Progenitor cell of endocrine pancreas (in vitro differentiated cells): ENCODE results near the gene IL10RA. TPM values are rescaled to one million over a fixed set of nuclear protein-coding genes. Genes with fewer than 3 reads are reported as not detected.

Experiments used
- DNase-seq: peaks from one replicate; pipeline ENCODE4 v3.0.0; 2021; ENCODE audit warnings: low spot score; ENCODE audit not compliant: unreplicated experiment
- H3K27ac Mint-ChIP-seq: 2 replicates; pipeline ENCODE4 v1.8.0; 2021; ENCODE audit warnings: mild to moderate bottlenecking, moderate library complexity, mixed read lengths
- H3K27me3 Mint-ChIP-seq: 2 replicates; pipeline ENCODE4 v1.8.0; 2021; ENCODE audit warnings: mixed read lengths
- H3K36me3 Mint-ChIP-seq: 2 replicates; pipeline ENCODE4 v1.8.0; 2022; ENCODE audit warnings: mixed read lengths; ENCODE audit not compliant: insufficient read depth
- H3K4me1 Mint-ChIP-seq: 2 replicates; pipeline ENCODE4 v1.8.0; 2021; ENCODE audit warnings: low read depth, mixed read lengths
- H3K4me3 Mint-ChIP-seq: 2 replicates; pipeline ENCODE4 v1.8.0; 2021; ENCODE audit warnings: low read depth, mild to moderate bottlenecking, moderate library complexity, mixed read lengths
- H3K9me3 Mint-ChIP-seq: 2 replicates; pipeline ENCODE4 v1.8.0; 2021; ENCODE audit warnings: low read depth, mixed read lengths
- CTCF ChIP-seq: fragments of 200-600 bp; sonication (generic); IDR thresholded peaks from one replicate; pipeline ENCODE4 v1.5.0; 2021; ENCODE audit warnings: antibody characterized with exemption, mild to moderate bottlenecking; ENCODE audit not compliant: unreplicated experiment
- total RNA-seq: library from RNA; stranded (reverse); gene quantifications from 2 replicates; pipeline ENCODE4 v1.2.1, GENCODE V29; 2021

The IL10RA gene
- total RNA-seq, 1 donor from 2014 or later: 0.72 TPM

DNA sequence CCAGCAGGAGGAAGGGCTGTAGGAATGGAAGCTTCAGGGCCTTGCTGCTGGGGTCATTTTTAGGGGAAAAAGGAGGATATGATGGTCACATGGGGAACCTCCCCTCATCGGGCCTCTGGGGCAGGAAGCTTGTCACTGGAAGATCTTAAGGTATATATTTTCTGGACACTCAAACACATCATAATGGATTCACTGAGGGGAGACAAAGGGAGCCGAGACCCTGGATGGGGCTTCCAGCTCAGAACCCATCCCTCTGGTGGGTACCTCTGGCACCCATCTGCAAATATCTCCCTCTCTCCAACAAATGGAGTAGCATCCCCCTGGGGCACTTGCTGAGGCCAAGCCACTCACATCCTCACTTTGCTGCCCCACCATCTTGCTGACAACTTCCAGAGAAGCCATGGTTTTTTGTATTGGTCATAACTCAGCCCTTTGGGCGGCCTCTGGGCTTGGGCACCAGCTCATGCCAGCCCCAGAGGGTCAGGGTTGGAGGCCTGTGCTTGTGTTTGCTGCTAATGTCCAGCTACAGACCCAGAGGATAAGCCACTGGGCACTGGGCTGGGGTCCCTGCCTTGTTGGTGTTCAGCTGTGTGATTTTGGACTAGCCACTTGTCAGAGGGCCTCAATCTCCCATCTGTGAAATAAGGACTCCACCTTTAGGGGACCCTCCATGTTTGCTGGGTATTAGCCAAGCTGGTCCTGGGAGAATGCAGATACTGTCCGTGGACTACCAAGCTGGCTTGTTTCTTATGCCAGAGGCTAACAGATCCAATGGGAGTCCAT lies 14.1 kb downstream of the IL10RA start:
- no peak for TF ChIP-seq CTCF
- Mint-ChIP-seq H3K36me3 (no peaks in the 10 kb centered on the region), H3K27me3 (peaks cover 15% of the 10 kb centered on the region), H3K9me3 (peaks cover 5% of the 10 kb centered on the region), H3K27ac (no peak overlapping the region), H3K4me3 (no peak overlapping the region), H3K4me1 (no peaks in the 10 kb centered on the region)
- no peak for DNase-seq

- Mint-ChIP-seq H3K4me3 (no peak overlapping the region), H3K9me3 (peaks cover 5% of the 10 kb centered on the region), H3K4me1 (no peaks in the 10 kb centered on the region), H3K36me3 (no peaks in the 10 kb centered on the region), H3K27ac (no peak overlapping the region), H3K27me3 (peaks cover 20% of the 10 kb centered on the region)
- TF ChIP-seq CTCF: no peak
- DNase-seq: no peak
Measured at GRCh38 chr11:118000850-118001228, 14.6 kb downstream of the IL10RA start.

DNA sequence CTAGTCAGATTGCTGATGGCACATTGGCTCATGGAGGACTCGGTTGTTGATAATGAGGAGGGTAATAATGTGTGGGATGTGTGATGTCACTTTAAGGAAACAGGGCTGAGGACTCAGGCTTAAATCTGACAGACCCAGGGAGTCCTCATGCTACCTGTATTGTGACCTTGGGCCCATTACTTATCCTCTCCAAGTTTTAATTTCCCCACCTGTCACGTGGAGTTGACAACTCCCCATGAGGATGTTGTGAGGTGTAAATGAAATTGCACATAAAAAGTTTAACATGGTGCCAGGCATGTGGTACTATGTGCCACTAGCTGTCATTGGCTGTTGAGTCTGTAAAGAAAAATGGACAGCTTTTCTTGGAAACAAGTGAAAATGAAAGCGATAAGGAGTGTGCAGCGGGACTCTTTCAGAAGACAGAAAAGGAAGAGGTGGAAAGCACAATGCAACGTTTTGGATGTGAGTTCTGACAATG lies 15.3 kb downstream of the IL10RA start:
- no peaks in the 10 kb centered on the region for H3K4me1 Mint-ChIP-seq
- H3K27ac Mint-ChIP-seq: no peak overlapping the region
- H3K36me3 Mint-ChIP-seq: no peaks in the 10 kb centered on the region
- no peak overlapping the region for H3K4me3 Mint-ChIP-seq
- DNase-seq: no peak
- no peak for TF ChIP-seq CTCF
- peaks cover 5% of the 10 kb centered on the region for H3K9me3 Mint-ChIP-seq
- H3K27me3 Mint-ChIP-seq: peaks cover 20% of the 10 kb centered on the region

GRCh38 chr11:118002010-118002540 lies 15.9 kb downstream of the IL10RA start:
- Mint-ChIP-seq H3K9me3 (peaks cover 5% of the 10 kb centered on the region), H3K36me3 (no peaks in the 10 kb centered on the region), H3K27ac (no peak overlapping the region), H3K27me3 (peaks cover 20% of the 10 kb centered on the region), H3K4me3 (no peak overlapping the region), H3K4me1 (no peaks in the 10 kb centered on the region)
- DNase-seq: no peak
- no peak for TF ChIP-seq CTCF

GRCh38 chr11:118002541-118003423 lies 16.6 kb downstream of the IL10RA start:
- no peak for DNase-seq
- no peak for TF ChIP-seq CTCF
- Mint-ChIP-seq H3K36me3 (no peaks in the 10 kb centered on the region), H3K9me3 (peaks cover 5% of the 10 kb centered on the region), H3K4me1 (no peaks in the 10 kb centered on the region), H3K27me3 (peaks cover 20% of the 10 kb centered on the region), H3K4me3 (no peak overlapping the region), H3K27ac (no peak overlapping the region)
